ENCODE measurements around the gene CDHR3. TPM values are rescaled to one million over a fixed set of nuclear protein-coding genes. Genes with fewer than 3 reads are reported as not detected.

The CDHR3 gene
- total and polyA plus RNA-seq, 8 donors, result 0.86 to 3.7 (median 1.9) TPM

GRCh38 chr7:105990727-105991453 is 27.8 kb downstream of the CDHR3 start:
- Histone ChIP-seq H3K4me1 (no peaks in the 10 kb centered on the region), H3K27ac (no peak overlapping the region), H3K27me3 (no peaks in the 10 kb centered on the region), H3K4me3 (no peak overlapping the region), H3K36me3 (no peaks in the 10 kb centered on the region), H3K9me3 (no peaks in the 10 kb centered on the region)
- 72 to 73% methylated on average over 5 of the region's 5 CpGs for WGBS, 2 donors
- no peak for TF ChIP-seq CTCF (IDR thresholded peaks at IDR 0.05)
- ATAC-seq (no peak), DNase-seq (no peak), FAIRE-seq (no peak)
- intact Hi-C loops (cut with DNase I), result no loop called here

- ATAC-seq (no peak), FAIRE-seq (no peak), DNase-seq (no peak)
- Histone ChIP-seq H3K27me3 (no peaks in the 10 kb centered on the region), H3K9me3 (no peaks in the 10 kb centered on the region), H3K4me1 (no peaks in the 10 kb centered on the region), H3K4me3 (no peak overlapping the region), H3K36me3 (no peaks in the 10 kb centered on the region), H3K27ac (no peak overlapping the region)
- WGBS, 2 donors, result 79 to 80% methylated on average over 7 of the region's 7 CpGs
- intact Hi-C loops (cut with DNase I), result no loop called here
- TF ChIP-seq CTCF (IDR thresholded peaks at IDR 0.05), result no peak
Measured at GRCh38 chr7:105992905-105993304, 29.8 kb downstream of the CDHR3 start.

- no peaks in the 10 kb centered on the region for H3K9me3 ChIP-seq
- TF ChIP-seq CTCF (IDR thresholded peaks at IDR 0.05), result no peak
- 39 to 50% methylated on average over 5 of the region's 5 CpGs for WGBS, 2 donors
- DNase-seq (no peak), FAIRE-seq (no peak), ATAC-seq (no peak)
- no peak overlapping the region for H3K27ac ChIP-seq
- H3K4me3 ChIP-seq, result no peak overlapping the region
- intact Hi-C loops (cut with DNase I), result no loop called here
- no peaks in the 10 kb centered on the region for H3K36me3 ChIP-seq
- H3K4me1 ChIP-seq, result no peaks in the 10 kb centered on the region
- H3K27me3 ChIP-seq, result no peaks in the 10 kb centered on the region
Measured at GRCh38 chr7:105996860-105997737, 34.0 kb downstream of the CDHR3 start.

- intact Hi-C loops (cut with DNase I), result no loop called here
- 71 to 82% methylated on average over 5 of the region's 5 CpGs for WGBS, 2 donors
- Histone ChIP-seq H3K27me3 (no peaks in the 10 kb centered on the region), H3K4me1 (no peaks in the 10 kb centered on the region), H3K9me3 (no peaks in the 10 kb centered on the region), H3K27ac (no peak overlapping the region), H3K4me3 (no peak overlapping the region), H3K36me3 (no peaks in the 10 kb centered on the region)
- ATAC-seq (no peak), DNase-seq (no peak), FAIRE-seq (no peak)
- TF ChIP-seq CTCF (IDR thresholded peaks at IDR 0.05), result no peak
Measured at GRCh38 chr7:105999256-105999655, 36.2 kb downstream of the CDHR3 start.
